Astrocyte (in vitro differentiated cells and primary cell): ENCODE measurements around the gene TEPSIN. TPM values are rescaled to one million over a fixed set of nuclear protein-coding genes. Genes with fewer than 3 reads are reported as not detected.

ENCODE experiments used
- DNase-seq: peaks from one replicate; pipeline ENCODE4 v3.0.0-alpha.2; 2010; ENCODE audit warnings: low read depth
- FAIRE-seq: peaks from 2 replicates; lab custom pipeline; 2011; peaks lifted over from hg19 to GRCh38; lab: Jason Lieb, UNC
- H2AFZ ChIP-seq: 2 replicates; pipeline ENCODE4 v1.6.0; 2012; ENCODE audit warnings: low read depth, low read length, inconsistent platforms
- H3K27ac ChIP-seq: 2 replicates; pipeline ENCODE4 v1.5.1; 2011; ENCODE audit warnings: low read depth, low read length, inconsistent platforms
- H3K27me3 ChIP-seq: 2 replicates; pipeline ENCODE4 v1.6.0; 2011; ENCODE audit warnings: low read length, inconsistent platforms; ENCODE audit not compliant: insufficient read depth
- H3K36me3 ChIP-seq: 2 replicates; pipeline ENCODE4 v1.5.1; 2011; ENCODE audit warnings: low read length, inconsistent platforms; ENCODE audit not compliant: insufficient read depth
- H3K4me1 ChIP-seq: 2 replicates; pipeline ENCODE4 v1.5.1; 2011; ENCODE audit warnings: low read length, inconsistent platforms; ENCODE audit not compliant: insufficient read depth
- H3K4me2 ChIP-seq: 2 replicates; pipeline ENCODE4 v1.6.0; 2012; ENCODE audit warnings: low read length, inconsistent platforms
- H3K4me3 ChIP-seq: 2 replicates; pipeline ENCODE4 v1.5.1; 2011; ENCODE audit warnings: low read depth, mild to moderate bottlenecking, low read length, inconsistent platforms; ENCODE audit not compliant: insufficient read depth
- H3K79me2 ChIP-seq: 2 replicates; pipeline ENCODE4 v1.6.0; 2012; ENCODE audit warnings: mild to moderate bottlenecking, low read length, inconsistent platforms; ENCODE audit not compliant: insufficient read depth
- H3K9ac ChIP-seq: 2 replicates; pipeline ENCODE4 v1.6.0; 2012; ENCODE audit warnings: mild to moderate bottlenecking, low read length, inconsistent platforms
- H3K9me3 ChIP-seq: 2 replicates; pipeline ENCODE4 v1.5.1; 2012; ENCODE audit warnings: low read depth, mild to moderate bottlenecking, low read length, inconsistent platforms; ENCODE audit not compliant: insufficient read depth
- H4K20me1 ChIP-seq: 2 replicates; pipeline ENCODE4 v1.6.0; 2012; ENCODE audit warnings: low read length, inconsistent platforms; ENCODE audit not compliant: insufficient read depth
- H3K27ac Mint-ChIP-seq: one replicate; pipeline ENCODE4 v1.8.0; 2021; ENCODE audit warnings: mild to moderate bottlenecking, mixed read lengths; ENCODE audit not compliant: unreplicated experiment
- H3K27me3 Mint-ChIP-seq: one replicate; pipeline ENCODE4 v1.8.0; 2021; ENCODE audit warnings: low read depth, mixed read lengths; ENCODE audit not compliant: unreplicated experiment
- H3K36me3 Mint-ChIP-seq: one replicate; pipeline ENCODE4 v1.8.0; 2021; ENCODE audit warnings: low read depth, mixed read lengths; ENCODE audit not compliant: unreplicated experiment
- H3K4me1 Mint-ChIP-seq: one replicate; pipeline ENCODE4 v1.8.0; 2021; ENCODE audit warnings: low read depth, mixed read lengths; ENCODE audit not compliant: unreplicated experiment
- H3K4me3 Mint-ChIP-seq: one replicate; pipeline ENCODE4 v1.8.0; 2021; ENCODE audit warnings: mild to moderate bottlenecking, moderate library complexity, mixed read lengths; ENCODE audit not compliant: unreplicated experiment
- H3K9me3 Mint-ChIP-seq: one replicate; pipeline ENCODE4 v1.8.0; 2021; ENCODE audit warnings: mild to moderate bottlenecking, mixed read lengths; ENCODE audit not compliant: unreplicated experiment
- EZH2 ChIP-seq: IDR thresholded peaks from 2 replicates; pipeline ENCODE4 v1.6.1; 2012; ENCODE audit warnings: mild to moderate bottlenecking, low read length, inconsistent platforms; ENCODE audit not compliant: insufficient read depth
- total RNA-seq: library from RNA; stranded (reverse); gene quantifications from 2 replicates; pipeline ENCODE4 v1.2.1, GENCODE V29; 2021
- TF ChIP-seq, protein P1 (sequence below): IDR thresholded peaks from 2 replicates; pipeline ENCODE4 v1.5.1; 2011; ENCODE audit warnings: low read depth, mild to moderate bottlenecking, inconsistent platforms, low read length, moderate library complexity; ENCODE audit not compliant: insufficient read depth

Gene TEPSIN
- total RNA-seq, 1 donor from 2014 or later: 26.4 TPM

DNA sequence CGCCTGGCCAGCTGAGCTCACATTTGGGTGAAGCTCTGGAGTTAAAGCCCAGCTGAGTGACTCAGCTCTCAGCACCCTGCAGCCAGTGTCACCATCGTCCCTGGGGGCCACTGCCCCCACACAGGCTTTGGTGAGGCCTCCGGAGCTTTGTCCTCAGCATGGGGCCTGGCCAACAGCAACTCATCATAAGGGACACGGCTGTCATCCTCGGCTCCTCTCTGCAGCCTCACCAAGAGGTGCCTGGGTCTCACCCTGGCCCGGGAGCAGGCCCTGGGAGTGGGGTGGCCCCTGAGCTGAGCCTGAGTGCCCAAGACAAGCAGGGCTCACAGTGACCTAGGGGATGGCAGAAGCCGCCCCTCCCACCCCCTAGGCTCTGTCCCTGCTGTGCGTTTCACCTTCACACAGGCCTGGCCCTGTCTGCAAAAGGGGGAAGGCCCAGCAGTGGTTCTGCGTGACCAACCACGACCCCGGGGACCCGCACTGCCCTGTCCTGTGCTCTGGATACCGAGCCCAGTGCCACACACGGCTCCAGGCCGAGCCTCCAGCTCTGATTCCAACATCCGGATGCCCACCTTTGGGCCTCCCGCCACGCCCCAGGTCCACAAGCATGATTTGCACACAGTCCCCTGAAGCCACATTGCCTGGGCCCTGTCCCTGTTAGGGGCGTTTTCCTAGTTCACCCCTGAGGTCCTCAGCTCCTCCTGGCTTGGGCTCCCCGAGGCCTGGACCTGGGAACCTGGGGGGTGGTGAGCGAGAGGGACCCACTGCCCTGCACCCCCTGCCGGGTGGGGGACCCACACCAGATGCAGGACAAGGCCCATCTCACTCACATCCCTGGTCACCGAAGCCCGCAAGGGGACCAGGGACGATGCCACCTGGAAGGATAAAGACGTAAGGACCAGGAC, 51.0 kb downstream of the TEPSIN start:
- Mint-ChIP-seq H3K27me3 (peaks cover 9% of the 10 kb centered on the region), H3K36me3 (no peaks in the 10 kb centered on the region), H3K4me3 (no peak overlapping the region), H3K27ac (no peak overlapping the region), H3K4me1 (no peaks in the 10 kb centered on the region), H3K9me3 (no peaks in the 10 kb centered on the region)
- no peak for DNase-seq
- no peaks in the 10 kb centered on the region for H3K79me2 ChIP-seq
- H4K20me1 ChIP-seq: no peaks in the 10 kb centered on the region
- H3K4me3 ChIP-seq: no peak overlapping the region
- no peaks in the 10 kb centered on the region for H3K9me3 ChIP-seq
- H3K9ac ChIP-seq: no peak overlapping the region
- H3K27me3 ChIP-seq: peaks cover 3% of the 10 kb centered on the region
- FAIRE-seq: no peak
- no peak overlapping the region for H3K4me2 ChIP-seq
- no peak overlapping the region for H3K27ac ChIP-seq
- no peaks in the 10 kb centered on the region for H3K4me1 ChIP-seq
- TF ChIP-seq, protein P1, sequence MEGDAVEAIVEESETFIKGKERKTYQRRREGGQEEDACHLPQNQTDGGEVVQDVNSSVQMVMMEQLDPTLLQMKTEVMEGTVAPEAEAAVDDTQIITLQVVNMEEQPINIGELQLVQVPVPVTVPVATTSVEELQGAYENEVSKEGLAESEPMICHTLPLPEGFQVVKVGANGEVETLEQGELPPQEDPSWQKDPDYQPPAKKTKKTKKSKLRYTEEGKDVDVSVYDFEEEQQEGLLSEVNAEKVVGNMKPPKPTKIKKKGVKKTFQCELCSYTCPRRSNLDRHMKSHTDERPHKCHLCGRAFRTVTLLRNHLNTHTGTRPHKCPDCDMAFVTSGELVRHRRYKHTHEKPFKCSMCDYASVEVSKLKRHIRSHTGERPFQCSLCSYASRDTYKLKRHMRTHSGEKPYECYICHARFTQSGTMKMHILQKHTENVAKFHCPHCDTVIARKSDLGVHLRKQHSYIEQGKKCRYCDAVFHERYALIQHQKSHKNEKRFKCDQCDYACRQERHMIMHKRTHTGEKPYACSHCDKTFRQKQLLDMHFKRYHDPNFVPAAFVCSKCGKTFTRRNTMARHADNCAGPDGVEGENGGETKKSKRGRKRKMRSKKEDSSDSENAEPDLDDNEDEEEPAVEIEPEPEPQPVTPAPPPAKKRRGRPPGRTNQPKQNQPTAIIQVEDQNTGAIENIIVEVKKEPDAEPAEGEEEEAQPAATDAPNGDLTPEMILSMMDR: no peak
- no peak for TF ChIP-seq EZH2
- no peaks in the 10 kb centered on the region for H3K36me3 ChIP-seq
- no peak overlapping the region for H2AFZ ChIP-seq

GRCh38 chr17:81187120-81187519, 51.7 kb downstream of the TEPSIN start:
- H3K27ac ChIP-seq: no peak overlapping the region
- peaks cover 12% of the 10 kb centered on the region for H3K27me3 Mint-ChIP-seq
- no peaks in the 10 kb centered on the region for H3K9me3 ChIP-seq
- no peak overlapping the region for H3K4me3 ChIP-seq
- H3K9ac ChIP-seq: no peak overlapping the region
- H3K4me1 Mint-ChIP-seq: no peaks in the 10 kb centered on the region
- no peaks in the 10 kb centered on the region for H3K36me3 ChIP-seq
- no peak overlapping the region for H3K27ac Mint-ChIP-seq
- no peak for FAIRE-seq
- no peaks in the 10 kb centered on the region for H3K36me3 Mint-ChIP-seq
- no peak overlapping the region for H3K4me3 Mint-ChIP-seq
- H2AFZ ChIP-seq: no peak overlapping the region
- no peaks in the 10 kb centered on the region for H4K20me1 ChIP-seq
- no peak overlapping the region for H3K4me2 ChIP-seq
- TF ChIP-seq EZH2: no peak
- TF ChIP-seq, protein P1: no peak
- no peak for DNase-seq
- no peaks in the 10 kb centered on the region for H3K79me2 ChIP-seq
- H3K4me1 ChIP-seq: no peaks in the 10 kb centered on the region
- H3K9me3 Mint-ChIP-seq: no peaks in the 10 kb centered on the region
- H3K27me3 ChIP-seq: peaks cover 3% of the 10 kb centered on the region

DNA sequence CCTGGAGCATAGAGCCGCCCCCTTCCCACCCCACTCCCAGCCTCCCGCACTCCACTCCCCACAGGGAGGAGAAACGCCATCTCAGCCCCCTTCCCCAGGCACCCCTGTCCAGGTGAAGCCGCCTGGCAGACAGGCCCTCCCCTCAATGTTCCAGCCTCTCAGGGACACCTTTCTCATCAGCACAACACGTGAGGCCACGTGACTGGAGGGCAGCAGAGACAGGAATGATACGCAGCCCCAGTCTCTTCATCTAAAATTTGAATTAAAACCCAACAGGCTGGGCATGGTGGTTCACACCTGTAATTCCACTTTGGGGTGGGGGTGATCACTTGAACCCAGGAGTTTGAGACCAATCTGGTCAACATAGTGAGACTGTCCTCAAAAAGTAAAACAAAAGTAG, 52.7 kb downstream of the TEPSIN start:
- Histone ChIP-seq H3K4me3 (no peak overlapping the region), H2AFZ (no peak overlapping the region), H3K9me3 (no peaks in the 10 kb centered on the region), H3K79me2 (no peaks in the 10 kb centered on the region), H4K20me1 (no peaks in the 10 kb centered on the region), H3K4me1 (no peaks in the 10 kb centered on the region), H3K27ac (no peak overlapping the region), H3K27me3 (peaks cover 3% of the 10 kb centered on the region), H3K9ac (no peak overlapping the region), H3K4me2 (no peak overlapping the region), H3K36me3 (no peaks in the 10 kb centered on the region)
- FAIRE-seq: no peak
- Mint-ChIP-seq H3K36me3 (no peaks in the 10 kb centered on the region), H3K4me3 (no peak overlapping the region), H3K27me3 (peaks cover 12% of the 10 kb centered on the region), H3K9me3 (no peaks in the 10 kb centered on the region), H3K4me1 (no peaks in the 10 kb centered on the region), H3K27ac (no peak overlapping the region)
- no peak for DNase-seq
- TF ChIP-seq EZH2: no peak
- TF ChIP-seq, protein P1: no peak
